GM11168 (cell line): ENCODE measurements around the gene CALML3.

Experiments used
- in situ Hi-C: fragments of 300-500 bp; cut with MboI; formaldehyde crosslinking; loops from one replicate; pipeline ENCODE4 v1.12.0; 2022; ENCODE audit warnings: low sequenced_read_pairs; ENCODE audit not compliant: unreplicated experiment

The CALML3 gene

GRCh38 chr10:5504146-5505072 lies 20.4 kb upstream of the CALML3 start:
- in situ Hi-C loops: no loop called here

GRCh38 chr10:5506246-5506645 lies 18.5 kb upstream of the CALML3 start:
- in situ Hi-C loops: no loop called here

GRCh38 chr10:5506751-5507648 lies 17.8 kb upstream of the CALML3 start:
- in situ Hi-C loops: no loop called here

GRCh38 chr10:5507649-5508131 lies 17.1 kb upstream of the CALML3 start:
- in situ Hi-C loops: no loop called here

GRCh38 chr10:5508161-5508604 lies 16.6 kb upstream of the CALML3 start:
- in situ Hi-C loops: no loop called here

- in situ Hi-C loops: no loop called here
Observed at GRCh38 chr10:5508786-5509185, 16.0 kb upstream of the CALML3 start.

GRCh38 chr10:5509236-5509635 lies 15.5 kb upstream of the CALML3 start:
- in situ Hi-C loops: no loop called here

- in situ Hi-C loops: no loop called here
Observed at GRCh38 chr10:5509691-5510090, 15.1 kb upstream of the CALML3 start.

- in situ Hi-C loops: no loop called here
Observed at GRCh38 chr10:5510281-5511072, 14.3 kb upstream of the CALML3 start.

- in situ Hi-C loops: no loop called here
Observed at GRCh38 chr10:5511231-5511884, 13.4 kb upstream of the CALML3 start.

- in situ Hi-C loops: no loop called here
Observed at GRCh38 chr10:5511885-5512280, 12.9 kb upstream of the CALML3 start.

- in situ Hi-C loops: no loop called here
Observed at GRCh38 chr10:5512331-5512730, 12.4 kb upstream of the CALML3 start.

GRCh38 chr10:5512881-5513612 lies 11.7 kb upstream of the CALML3 start:
- in situ Hi-C loops: no loop called here

GRCh38 chr10:5514226-5514850 lies 10.4 kb upstream of the CALML3 start:
- in situ Hi-C loops: no loop called here

- in situ Hi-C loops: no loop called here
Observed at GRCh38 chr10:5515948-5516761, 8.6 kb upstream of the CALML3 start.

- in situ Hi-C loops: no loop called here
Observed at GRCh38 chr10:5517546-5517945, 7.2 kb upstream of the CALML3 start.

- in situ Hi-C loops: no loop called here
Observed at GRCh38 chr10:5518143-5518542, 6.6 kb upstream of the CALML3 start.

GRCh38 chr10:5519054-5519453 lies 5.7 kb upstream of the CALML3 start:
- in situ Hi-C loops: no loop called here
